Activated CD8-positive, alpha-beta memory T cell treated with anti-CD3 and anti-CD28 coated beads for 48 hours (primary cell): ENCODE measurements around the gene CCNK.

ENCODE experiments used
- DNase-seq, 3 experiments: peaks; one replicate each; pipeline ENCODE4 v3.0.0-alpha.2; 2020; ENCODE audit warnings: low read depth in 2 of 3, low spot score in 2 of 3

Gene CCNK

GRCh38 chr14:99465288-99465687, 15.9 kb upstream of the CCNK start:
- no peak for DNase-seq

GRCh38 chr14:99466758-99467157, 14.5 kb upstream of the CCNK start:
- DNase-seq = no peak

DNA sequence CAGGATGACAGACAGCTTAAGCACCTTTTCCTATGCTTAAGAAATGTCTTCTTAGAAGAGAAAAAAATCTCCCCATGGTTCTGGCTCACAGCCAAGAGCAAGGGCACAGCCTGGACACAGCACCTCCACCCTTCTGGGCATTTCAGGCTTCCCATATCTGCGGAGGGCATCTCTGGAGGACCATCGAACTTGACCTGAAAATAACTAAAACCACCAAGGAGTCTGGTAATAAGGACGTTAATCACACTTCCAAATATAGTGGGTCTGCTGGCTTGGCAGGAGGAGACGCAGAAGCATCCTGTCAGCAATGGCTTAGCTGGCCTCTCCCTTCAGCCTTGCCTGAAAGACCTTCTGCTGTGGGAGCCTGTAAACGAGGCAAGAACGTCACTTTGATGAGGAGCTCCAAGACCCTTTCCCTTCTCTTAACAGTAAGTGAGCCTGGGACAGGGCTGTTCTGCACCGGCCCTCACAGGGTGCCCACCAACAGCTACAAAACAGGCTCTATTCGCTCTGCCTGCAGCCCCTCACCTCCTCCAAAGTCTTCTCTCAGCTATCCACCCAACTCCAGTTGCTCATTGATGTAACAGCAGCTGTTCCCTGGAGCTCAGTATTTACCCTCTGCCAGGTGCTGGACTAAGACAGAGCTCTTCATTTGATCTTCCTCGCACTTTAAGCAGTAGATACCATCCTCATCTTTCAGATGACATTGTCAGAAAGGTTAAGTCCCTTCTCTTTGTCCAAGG, 13.7 kb upstream of the CCNK start:
- DNase-seq = no peak

DNA sequence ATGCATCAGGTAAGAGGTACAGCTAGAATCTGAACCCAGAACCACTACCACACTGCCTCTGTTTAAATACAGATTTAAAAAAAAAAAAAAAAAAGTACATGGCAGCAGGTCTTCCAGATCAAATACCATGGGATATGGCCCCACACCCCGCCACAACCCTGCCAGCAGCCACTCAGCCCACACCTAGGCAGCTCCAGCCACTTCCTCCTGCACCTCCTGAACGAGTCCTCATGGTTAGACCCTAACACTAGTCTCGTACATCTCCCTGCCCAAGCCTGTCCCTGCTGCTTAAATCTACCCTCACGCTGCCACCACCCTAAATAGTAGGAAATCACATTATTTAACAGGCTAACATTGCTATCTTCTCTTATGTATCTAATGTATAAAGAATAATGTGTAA, 13.1 kb upstream of the CCNK start:
- no peak for DNase-seq

- DNase-seq = no peak
These were observed 12.2 kb upstream of the CCNK start for GRCh38 chr14:99468836-99469592.

DNA sequence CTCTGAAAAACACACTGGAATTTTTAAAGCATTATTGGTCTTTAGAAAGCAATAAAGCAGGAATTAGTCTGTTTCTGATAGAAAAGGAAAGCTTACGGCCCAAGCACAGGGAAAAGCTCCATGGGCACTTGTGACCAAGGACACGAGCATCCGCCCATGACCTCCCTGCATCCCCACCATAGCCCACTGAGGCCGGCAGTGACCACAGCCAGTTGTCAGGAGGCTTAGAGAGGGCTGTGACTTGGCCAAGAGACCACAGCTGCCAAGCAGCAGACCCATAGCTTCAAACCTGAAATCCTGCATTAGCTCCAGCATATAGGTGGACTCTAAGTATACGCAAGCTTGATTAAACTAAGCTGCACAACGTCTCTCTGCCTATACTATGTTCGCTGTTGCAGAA, 9.5 kb upstream of the CCNK start:
- no peak for DNase-seq

DNA sequence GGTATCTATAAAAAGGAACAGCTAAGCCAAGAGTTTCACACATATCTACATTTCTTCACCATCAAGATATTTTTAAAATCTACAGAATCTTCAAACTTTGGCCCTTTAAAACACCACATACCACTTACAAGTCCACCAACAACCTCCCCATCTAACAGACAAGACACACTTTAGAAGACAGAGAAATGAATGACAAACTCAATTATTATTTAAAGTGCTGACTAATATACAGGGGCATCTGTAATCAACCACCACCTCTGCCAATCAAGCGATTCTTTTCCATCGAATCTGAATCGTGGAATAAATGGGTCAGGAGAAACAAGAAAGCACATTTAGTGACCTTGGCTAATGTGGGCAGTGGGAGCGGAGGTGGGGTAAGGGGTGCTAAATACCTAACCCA, 8.3 kb upstream of the CCNK start:
- no peak for DNase-seq

DNA sequence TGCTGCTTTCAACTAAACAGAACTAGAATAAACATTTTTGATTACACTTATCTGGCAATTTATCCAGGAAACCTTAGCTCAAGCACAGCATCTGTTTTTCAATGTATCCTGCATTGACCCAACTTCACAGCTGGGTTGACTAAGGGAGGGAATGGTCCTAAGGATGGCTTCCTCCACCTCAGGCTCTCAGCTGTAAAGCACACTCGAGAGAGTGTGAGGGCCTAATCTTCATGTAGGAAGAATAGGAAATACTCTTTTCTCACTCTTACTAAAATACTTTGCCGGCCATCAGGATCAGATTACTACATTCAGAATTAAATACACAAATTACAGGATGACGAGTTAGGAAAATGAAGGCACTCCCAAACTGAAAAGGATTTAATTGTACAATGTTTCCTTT, 7.8 kb upstream of the CCNK start:
- no peak for DNase-seq

GRCh38 chr14:99475179-99475578, 6.0 kb upstream of the CCNK start:
- no peak for DNase-seq

- DNase-seq = no peak
These were observed 5.5 kb upstream of the CCNK start for GRCh38 chr14:99475660-99476059.

DNA sequence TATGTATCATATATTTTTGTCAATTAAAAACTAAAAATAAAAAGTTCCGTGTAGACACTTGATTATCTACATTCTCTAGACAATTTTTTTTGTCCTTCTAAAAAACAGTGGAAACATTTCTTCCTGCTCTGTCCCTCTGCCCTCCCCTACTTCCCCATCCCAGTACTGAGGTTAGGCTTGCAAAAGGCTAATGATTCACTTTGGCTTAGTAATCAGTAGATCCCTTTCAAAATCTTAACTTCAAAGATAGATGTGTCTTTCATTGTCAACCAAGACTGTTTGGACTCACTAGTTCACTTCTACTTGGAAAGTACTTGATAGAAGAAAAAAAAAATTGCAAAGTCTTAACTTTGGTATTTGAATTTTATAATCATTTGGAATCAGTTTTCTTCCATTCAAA, 4.3 kb upstream of the CCNK start:
- no peak for DNase-seq

- DNase-seq = no peak
These were observed 3.1 kb upstream of the CCNK start for GRCh38 chr14:99478128-99478527.

GRCh38 chr14:99479160-99479905, 1.9 kb upstream of the CCNK start:
- DNase-seq = no peak

DNA sequence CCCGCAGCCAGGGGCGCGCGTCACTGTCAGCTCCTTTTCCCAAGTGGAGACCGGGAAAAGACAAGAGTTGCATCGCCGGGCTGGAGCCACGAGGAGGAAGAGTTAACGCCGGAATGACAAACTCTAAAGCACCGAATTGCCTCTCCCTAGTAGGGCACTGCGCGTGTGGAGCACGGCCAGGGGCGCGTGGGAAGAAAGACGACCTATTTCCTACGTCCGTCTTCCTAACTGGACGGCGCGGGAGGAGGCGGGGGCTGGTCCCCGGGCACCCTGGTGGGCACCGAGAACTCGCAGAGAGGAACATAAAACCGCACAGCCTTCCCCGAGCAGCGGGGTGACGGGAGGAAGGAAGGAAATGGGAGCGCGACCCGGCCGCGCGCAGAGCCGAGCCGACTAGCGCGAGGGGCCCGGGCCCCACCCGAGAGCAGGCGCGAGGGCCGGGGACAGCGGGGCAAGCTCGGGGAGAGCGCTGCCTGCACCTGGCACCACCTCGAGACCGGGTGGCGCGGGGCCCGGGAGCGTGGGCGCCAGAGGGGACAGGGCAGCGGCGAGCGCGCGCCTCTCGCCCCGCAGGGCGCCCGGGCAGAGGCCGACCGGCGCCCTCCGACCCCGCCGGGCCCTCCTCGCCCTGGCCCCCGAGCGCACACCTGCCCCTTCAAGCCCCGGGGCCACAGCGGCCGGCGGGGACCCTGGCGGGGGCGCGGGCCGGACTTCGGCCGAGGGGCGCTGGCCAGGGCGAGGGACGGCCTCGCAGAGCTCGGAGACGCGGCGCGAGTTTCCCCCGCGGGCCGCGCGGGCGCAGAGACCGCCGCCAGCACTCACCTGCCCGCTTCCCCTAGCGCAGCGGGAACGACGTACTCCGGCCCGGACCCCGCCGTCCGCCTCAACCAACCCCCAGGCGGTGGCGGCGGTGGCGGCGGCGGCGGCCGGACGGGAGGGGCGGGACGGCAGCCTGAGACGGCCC, 1.0 kb upstream of the CCNK start, which contains the start of gene SETD3:
Gene SETD3 (minus strand): TSS at position 954 of the 964 bp plus-strand sequence. CDS start 15,054 bp downstream, outside the sequence.
- peak; percentile 14 to 23 (median 22) for DNase-seq

GRCh38 chr14:99481745-99482099, 513 bp downstream of the CCNK start:
- peak in 2 of 3 experiments; percentile 10 to 12 for DNase-seq

GRCh38 chr14:99484106-99484505, 2.9 kb downstream of the CCNK start:
- no peak for DNase-seq

DNA sequence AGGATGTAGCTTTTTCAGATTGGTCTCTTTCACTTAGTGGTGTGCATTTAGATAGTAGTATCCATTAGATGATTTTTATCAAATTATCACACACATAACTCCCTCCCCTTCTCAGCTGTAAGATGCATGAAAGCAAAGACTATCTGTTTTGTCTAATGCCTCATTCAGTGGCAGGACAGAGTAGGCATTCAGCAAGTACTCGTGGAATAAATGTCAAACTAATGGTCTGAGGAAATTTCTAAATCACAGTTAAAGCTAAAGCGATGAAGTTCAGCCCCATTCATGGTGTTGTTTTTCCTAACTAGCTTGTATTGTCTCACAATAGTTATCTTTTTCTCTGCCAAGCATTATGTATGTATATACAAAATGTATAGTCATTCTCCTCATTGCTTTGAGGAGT, 16.1 kb downstream of the CCNK start:
- DNase-seq = no peak

DNA sequence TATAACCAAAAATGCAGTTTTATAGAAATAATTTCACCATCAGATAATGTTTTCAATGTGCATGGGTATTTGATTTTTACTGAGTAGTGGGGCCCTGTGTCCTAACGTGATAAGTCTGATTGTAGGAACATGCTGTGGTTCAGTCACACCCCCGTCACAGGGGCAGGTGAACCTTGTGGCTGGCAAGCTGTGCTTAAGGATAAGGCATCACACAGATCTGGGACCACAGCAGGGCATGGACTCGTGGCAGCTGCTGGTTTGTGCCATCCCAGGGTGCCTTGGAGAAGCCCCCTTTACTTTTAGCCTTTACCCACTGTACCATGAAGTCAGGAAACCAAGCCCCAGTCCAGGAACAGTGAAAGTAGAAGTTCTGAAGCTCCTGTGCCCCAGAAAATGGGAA, 16.7 kb downstream of the CCNK start:
- DNase-seq = no peak

DNA sequence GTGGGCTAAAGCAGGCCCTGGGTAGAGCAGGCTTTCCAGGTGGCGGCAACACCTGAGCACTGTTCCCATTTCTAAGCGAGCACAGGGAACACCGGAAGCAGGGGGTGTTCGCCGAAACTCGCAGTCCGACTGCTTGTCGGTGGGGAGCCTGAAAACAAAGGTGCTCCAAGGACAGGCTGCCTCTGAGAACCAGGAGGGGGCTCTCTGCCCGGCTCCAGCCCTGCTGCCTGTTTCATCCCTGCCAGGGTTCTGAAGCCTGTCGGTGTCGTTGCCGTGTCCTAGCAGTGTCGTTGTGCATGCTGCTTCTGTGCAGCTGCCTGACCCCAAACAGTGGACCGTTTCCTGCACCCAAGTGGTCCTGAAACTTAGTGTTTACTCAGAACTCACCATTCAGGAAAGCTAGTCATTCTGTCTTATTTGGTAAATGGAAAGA, 21.8 kb downstream of the CCNK start:
- DNase-seq = no peak

GRCh38 chr14:99503848-99504453, 22.7 kb downstream of the CCNK start:
- DNase-seq = no peak
